GM23248 (cell line): ENCODE measurements around the gene APP. TPM values are rescaled to one million over a fixed set of nuclear protein-coding genes. Genes with fewer than 3 reads are reported as not detected.
"Not testable (repeated sequence)": the region's sequence is repeated elsewhere in the genome, so short reads cannot be mapped to it uniquely, and the experiment has no call there.

ENCODE experiments used
- DNase-seq: peaks from one replicate; pipeline ENCODE4 v3.0.0-alpha.2; 2015
- H2AFZ ChIP-seq: fragments of 200-600 bp; sonication (generic); 2 replicates; pipeline ENCODE4 v1.6.1; 2016; ENCODE audit warnings: antibody characterized with exemption
- H3F3A ChIP-seq: fragments of 200-600 bp; sonication (generic); 2 replicates; pipeline ENCODE4 v1.6.1; 2016; ENCODE audit warnings: mild to moderate bottlenecking, antibody characterized with exemption, mixed run types; ENCODE audit not compliant: insufficient read depth
- H3K27ac ChIP-seq: fragments of 200-600 bp; sonication (generic); 2 replicates; pipeline ENCODE4 v1.5.1; 2016; ENCODE audit warnings: mild to moderate bottlenecking
- H3K27me3 ChIP-seq: fragments of 200-600 bp; sonication (generic); replicated peaks from 2 replicates; pipeline ENCODE4 v1.6.1; 2016; ENCODE audit warnings: mild to moderate bottlenecking; ENCODE audit not compliant: insufficient read depth
- H3K36me3 ChIP-seq: fragments of 200-600 bp; sonication (generic); 2 replicates; pipeline ENCODE4 v1.6.1; 2016; ENCODE audit warnings: low read depth, mild to moderate bottlenecking
- H3K4me1 ChIP-seq: fragments of 200-600 bp; sonication (generic); 2 replicates; pipeline ENCODE4 v1.6.1; 2016; ENCODE audit warnings: mild to moderate bottlenecking; ENCODE audit not compliant: insufficient read depth
- H3K4me2 ChIP-seq: fragments of 200-600 bp; sonication (generic); one replicate; pipeline ENCODE4 v1.6.1; 2016; ENCODE audit warnings: mild to moderate bottlenecking; ENCODE audit not compliant: unreplicated experiment
- H3K4me3 ChIP-seq: fragments of 200-600 bp; sonication (generic); 2 replicates; pipeline ENCODE4 v1.5.1; 2016; ENCODE audit warnings: mild to moderate bottlenecking
- H3K79me2 ChIP-seq: fragments of 200-600 bp; sonication (generic); 2 replicates; pipeline ENCODE4 v1.6.1; 2016; ENCODE audit warnings: mild to moderate bottlenecking; ENCODE audit not compliant: insufficient read depth
- H3K9ac ChIP-seq: fragments of 200-600 bp; sonication (generic); 2 replicates; pipeline ENCODE4 v1.6.1; 2016; ENCODE audit warnings: mild to moderate bottlenecking
- H3K9me2 ChIP-seq: fragments of 200-600 bp; sonication (generic); 2 replicates; pipeline ENCODE4 v1.6.1; 2016; ENCODE audit warnings: mixed run types, mild to moderate bottlenecking, moderate library complexity; ENCODE audit not compliant: insufficient read depth
- H3K9me3 ChIP-seq: fragments of 200-600 bp; sonication (generic); one replicate; pipeline ENCODE4 v1.6.1; 2017; ENCODE audit warnings: low read depth
- H4K20me1 ChIP-seq: fragments of 200-600 bp; sonication (generic); 2 replicates; pipeline ENCODE4 v1.6.0; 2016; ENCODE audit not compliant: insufficient read depth
- EZH2 ChIP-seq: fragments of 200-600 bp; sonication (generic); IDR thresholded peaks from 2 replicates; pipeline ENCODE4 v1.6.1; 2018; ENCODE audit warnings: antibody characterized with exemption, mild to moderate bottlenecking; ENCODE audit not compliant: insufficient read depth, poor library complexity, severe bottlenecking
- EZH2phosphoT487 ChIP-seq: fragments of 200-600 bp; sonication (generic); IDR thresholded peaks from 2 replicates; pipeline ENCODE4 v1.6.1; 2018; ENCODE audit warnings: antibody characterized with exemption, moderate library complexity, mild to moderate bottlenecking, low read depth; ENCODE audit not compliant: insufficient read depth
- WGBS, 2 experiments: methylation state at CpG; one replicate each; pipeline ENCODE4 v1.1.6; 2015 to 2017; ENCODE audit warnings: low lambda C conversion rate in 2 of 2, low coverage in 1 of 2; ENCODE audit errors: missing lambda C conversion rate in 2 of 2; 5-methylcytosine and 5-hydroxymethylcytosine counted together
- in situ Hi-C: fragments of 300-500 bp; cut with MboI; formaldehyde crosslinking; loops from 2 replicates; pipeline ENCODE4 v1.15.0; 2020
- polyA plus RNA-seq: library from polyadenylated mRNA; unstranded; fragments of >200 nt; fragmentation: Nextera tagmentation; extraction: Ambion mirVana; gene quantifications from 2 replicates; pipeline ENCODE4 v1.2.1, GENCODE V29; 2016
- total RNA-seq: library from RNA; depleted of rRNA; stranded (reverse); fragments of >200 nt; shearing (Covaris generic); gene quantifications from 2 replicates; pipeline ENCODE4 v1.2.3, GENCODE V29; 2014

APP gene
- total and polyA plus RNA-seq, 2 experiments from 2014 or later = 35.0 to 292 TPM

DNA sequence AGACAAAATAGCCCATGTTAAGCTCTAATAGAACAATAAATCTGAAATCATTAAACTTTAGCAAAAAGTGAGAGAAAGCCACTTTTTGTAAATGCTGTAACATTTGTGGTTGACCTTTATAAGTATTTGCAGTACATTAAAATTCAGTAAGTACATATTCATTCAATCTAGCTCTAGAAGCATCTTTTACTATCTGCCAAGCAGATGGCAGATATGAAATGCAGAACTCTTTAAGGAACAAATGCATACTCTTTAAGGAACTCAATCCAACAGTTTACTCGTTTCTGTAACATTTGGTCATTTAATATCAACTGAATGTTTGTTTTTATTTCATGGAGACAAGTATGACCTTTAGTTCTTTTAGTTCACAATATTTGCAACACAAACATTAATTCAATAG lies 150.1 kb downstream of the APP start:
- H3K27ac ChIP-seq = no peak overlapping the region

DNA sequence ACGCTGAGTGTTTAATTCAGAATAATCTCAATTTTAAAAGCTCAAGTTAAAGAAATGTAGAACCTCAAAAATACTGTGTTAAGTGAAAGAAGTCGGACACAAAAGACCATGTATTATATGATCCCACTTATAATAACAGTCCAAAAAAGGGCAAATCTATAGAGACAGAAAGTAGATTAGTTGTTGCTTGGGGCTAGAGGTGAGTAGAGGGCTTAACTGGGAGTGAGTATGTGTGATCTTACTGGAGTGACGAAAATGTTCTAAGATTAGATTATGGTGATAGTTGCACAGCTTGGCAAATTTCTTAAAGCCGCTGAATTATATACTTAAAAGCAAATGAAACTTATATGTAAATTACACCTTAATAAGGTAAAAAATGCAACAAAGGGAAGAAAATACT lies 150.5 kb downstream of the APP start:
- Histone ChIP-seq H4K20me1 (no peaks in the 10 kb centered on the region), H3K27ac (no peak overlapping the region), H3K36me3 (peaks cover 15% of the 10 kb centered on the region), H3K79me2 (no peaks in the 10 kb centered on the region; the same call in 1 of the 2 replicates), H3K4me1 (no peaks in the 10 kb centered on the region), H3K9ac (no peak overlapping the region), H3K27me3 (no peaks in the 10 kb centered on the region), H3K4me3 (no peak overlapping the region), H3K9me2 (no peaks in the 10 kb centered on the region), H2AFZ (no peak overlapping the region), H3K9me3 (no peaks in the 10 kb centered on the region), H3K4me2 (no peak overlapping the region), H3F3A (no peaks in the 10 kb centered on the region)
- WGBS, 2 experiments = 96 to 97% methylated on average over 4 of the region's 4 CpGs
- TF ChIP-seq EZH2phosphoT487 (no peak), EZH2 (no peak)
- DNase-seq = no peak
- in situ Hi-C loops = no loop called here

More for the DNA sequence above, 150.1 kb downstream of the APP start:
- no peak overlapping the region for H3K4me3 ChIP-seq
- H3K9ac ChIP-seq = no peak overlapping the region
- H3F3A ChIP-seq = no peaks in the 10 kb centered on the region; the same call in 1 of the 2 replicates
- in situ Hi-C loops = no loop called here
- H3K9me2 ChIP-seq = no peaks in the 10 kb centered on the region
- H3K4me2 ChIP-seq = no peak overlapping the region
- no peaks in the 10 kb centered on the region for H3K9me3 ChIP-seq
- peaks cover 15% of the 10 kb centered on the region for H3K36me3 ChIP-seq
- no peak for DNase-seq
- no peaks in the 10 kb centered on the region; the same call in 1 of the 2 replicates for H3K79me2 ChIP-seq
- no peaks in the 10 kb centered on the region for H3K27me3 ChIP-seq
- H3K4me1 ChIP-seq = no peaks in the 10 kb centered on the region
- TF ChIP-seq EZH2 (no peak), EZH2phosphoT487 (no peak)
- no peak overlapping the region for H2AFZ ChIP-seq
- H4K20me1 ChIP-seq = no peaks in the 10 kb centered on the region
- 92 to 100% methylated on average over 1 of the region's 1 CpG for WGBS, 2 experiments

DNA sequence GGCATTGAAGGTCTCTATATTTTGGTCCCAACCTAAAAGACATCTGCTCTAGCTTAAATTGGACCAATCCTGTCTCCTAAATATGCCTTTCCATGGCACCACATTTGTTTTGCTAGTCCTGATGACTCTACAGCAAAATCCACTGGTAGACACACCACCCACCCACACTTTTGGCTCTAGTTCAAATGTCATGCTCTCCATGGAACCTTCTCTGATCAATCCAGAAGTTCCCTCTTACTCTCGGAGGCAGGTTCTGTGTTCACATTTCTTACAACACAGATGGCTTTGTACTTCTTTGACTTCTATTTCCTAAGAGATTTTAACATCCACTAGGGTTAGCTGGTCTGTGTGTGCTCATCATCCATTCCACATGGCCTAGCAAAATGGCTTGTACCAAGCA lies 151.3 kb downstream of the APP start:
- Histone ChIP-seq H3K4me2 (no peak overlapping the region), H3K9me3 (no peaks in the 10 kb centered on the region), H3K27me3 (no peaks in the 10 kb centered on the region), H3K36me3 (peaks cover 15% of the 10 kb centered on the region), H3K4me3 (no peak overlapping the region), H3K9ac (no peak overlapping the region), H3K9me2 (no peaks in the 10 kb centered on the region), H4K20me1 (no peaks in the 10 kb centered on the region), H3K27ac (no peak overlapping the region), H3K4me1 (no peaks in the 10 kb centered on the region), H2AFZ (no peak overlapping the region), H3F3A (no peaks in the 10 kb centered on the region), H3K79me2 (no peaks in the 10 kb centered on the region; the same call in 1 of the 2 replicates)
- in situ Hi-C loops = no loop called here
- no peak for DNase-seq
- 94 to 100% methylated on average over 1 of the region's 1 CpG for WGBS, 2 experiments
- no peak for TF ChIP-seq EZH2phosphoT487
- no peak for TF ChIP-seq EZH2

DNA sequence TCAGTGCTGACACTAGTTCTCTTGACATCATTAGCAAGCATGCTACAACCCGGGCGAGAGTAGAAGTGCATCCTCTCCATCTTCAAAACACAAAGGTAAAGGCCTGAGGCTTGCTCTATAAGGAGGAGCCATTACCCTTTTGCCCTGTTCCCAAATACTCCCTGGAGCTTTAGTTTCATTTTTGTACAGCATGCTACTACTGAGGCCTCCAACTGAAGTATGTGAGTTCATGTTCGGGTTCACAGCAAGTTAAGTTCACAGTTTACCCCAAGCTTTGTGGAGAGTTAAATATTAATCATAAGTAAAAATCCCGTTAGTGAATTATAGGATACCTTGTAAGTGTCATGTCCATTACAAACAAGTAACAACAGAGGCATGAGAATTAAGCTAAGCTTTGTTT lies 156.6 kb downstream of the APP start:
- Histone ChIP-seq H3K4me3 (no peak overlapping the region), H3K36me3 (no peaks in the 10 kb centered on the region), H3K27me3 (no peaks in the 10 kb centered on the region), H3K9me3 (no peaks in the 10 kb centered on the region), H3K9me2 (no peaks in the 10 kb centered on the region), H3K79me2 (0 out of 2 replicates have a peak, but pooled peaks cover 4% of the 10 kb centered on the region), H3K9ac (no peak overlapping the region), H4K20me1 (no peaks in the 10 kb centered on the region), H3K4me2 (no peak overlapping the region), H3F3A (no peaks in the 10 kb centered on the region), H2AFZ (no peak overlapping the region), H3K27ac (no peak overlapping the region), H3K4me1 (no peaks in the 10 kb centered on the region)
- WGBS, 2 experiments = 82 to 90% methylated on average over 4 of the region's 4 CpGs
- in situ Hi-C loops = no loop called here
- DNase-seq = no peak
- TF ChIP-seq EZH2phosphoT487 (no peak), EZH2 (no peak)

DNA sequence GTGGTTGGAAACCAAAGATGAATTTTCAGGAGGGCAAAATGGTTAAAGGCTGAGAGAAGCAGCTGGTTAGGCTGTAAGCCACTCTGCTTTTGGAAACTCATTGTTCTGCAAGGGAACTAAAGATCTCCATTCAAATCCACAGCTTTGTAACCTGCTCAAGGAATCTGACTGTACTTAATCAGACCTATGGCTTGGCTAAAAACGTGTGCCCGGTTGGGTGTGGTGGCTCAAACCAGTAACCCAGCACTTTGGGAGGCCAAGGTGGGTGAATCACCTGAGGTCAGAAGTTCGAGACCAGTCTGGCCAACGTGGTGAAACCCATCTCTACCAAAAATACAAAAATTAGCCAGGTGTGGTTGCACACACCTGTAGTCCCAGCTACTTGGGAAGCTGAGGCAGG lies 158.1 kb downstream of the APP start:
- H3K79me2 ChIP-seq = not testable (repeated sequence)

More for the DNA sequence above, 158.1 kb downstream of the APP start:
- H3K27ac ChIP-seq, H3K4me1 ChIP-seq, H3K36me3 ChIP-seq, H3F3A ChIP-seq, H3K9ac ChIP-seq, in situ Hi-C loops, H3K9me2 ChIP-seq, DNase-seq, H3K9me3 ChIP-seq, H3K27me3 ChIP-seq, H2AFZ ChIP-seq, H4K20me1 ChIP-seq, H3K4me3 ChIP-seq, H3K4me2 ChIP-seq: not testable (repeated sequence)
- 98 to 99% methylated on average over 4 of the region's 4 CpGs for WGBS, 2 experiments
